Measurements from ENCODE around the gene ILF2. TPM values are rescaled to one million over a fixed set of nuclear protein-coding genes. Genes with fewer than 3 reads are reported as not detected.
A peak's percentile ranks its signal among the peaks of the same experiment; 100 is the strongest.

The ILF2 gene
- total and polyA plus RNA-seq, 5 donors from 2014 or later = 127 to 162 (median 145) TPM

GRCh38 chr1:153698020-153698922 lies 27.5 kb upstream of the ILF2 start:
- no peaks in the 10 kb centered on the region for H3K4me1 ChIP-seq (ENCODE audit: control insufficient read depth, insufficient read depth, low read length, poor library complexity, severe bottlenecking)
- Mint-ChIP-seq H3K9me3 (peaks cover 0 to 1% (median 0%) of the 10 kb centered on the region in 7 donors), H3K27me3 (peaks cover 7% of the 10 kb centered on the region), H3K4me3 (no peak overlapping the region), H3K4me1 (peaks cover 0 to 3% (median 0%) of the 10 kb centered on the region in 4 donors), H3K27ac (no peak overlapping the region), H3K36me3 (no peaks in the 10 kb centered on the region)
- H3K27ac ChIP-seq (ENCODE audit: insufficient read depth, low read length, poor library complexity, severe bottlenecking) = no peak overlapping the region
- no peaks in the 10 kb centered on the region for H3K27me3 ChIP-seq (ENCODE audit: control insufficient read depth, insufficient read depth, low read length)
- no peak for DNase-seq
- ATAC-seq (ENCODE audit: low read depth in 2 of 2) = no peak
- no peaks in the 10 kb centered on the region for H3K9me3 ChIP-seq (ENCODE audit: control insufficient read depth in 2 of 2, low read length in 2 of 2)
- H3K4me3 ChIP-seq (ENCODE audit: low read depth, low read length) = no peak overlapping the region
- H3K36me3 ChIP-seq (ENCODE audit: control insufficient read depth, insufficient read depth, low read length) = no peaks in the 10 kb centered on the region

- H3K27me3 ChIP-seq (ENCODE audit: control insufficient read depth, insufficient read depth, low read length) = no peaks in the 10 kb centered on the region
- peaks cover 0 to 3% (median 0%) of the 10 kb centered on the region in 4 donors for H3K4me1 Mint-ChIP-seq
- H3K9me3 ChIP-seq (ENCODE audit: control insufficient read depth in 2 of 2, low read length in 2 of 2) = no peaks in the 10 kb centered on the region
- no peaks in the 10 kb centered on the region for H3K36me3 ChIP-seq (ENCODE audit: control insufficient read depth, insufficient read depth, low read length)
- H3K4me3 ChIP-seq (ENCODE audit: low read depth, low read length) = no peak overlapping the region
- H3K27ac Mint-ChIP-seq = no peak overlapping the region
- H3K4me3 Mint-ChIP-seq = no peak overlapping the region
- no peaks in the 10 kb centered on the region for H3K36me3 Mint-ChIP-seq
- DNase-seq (no peak), ATAC-seq (ENCODE audit: low read depth in 2 of 2) (no peak)
- H3K9me3 Mint-ChIP-seq = peaks cover 0 to 1% (median 0%) of the 10 kb centered on the region in 7 donors
- no peak overlapping the region for H3K27ac ChIP-seq (ENCODE audit: insufficient read depth, low read length, poor library complexity, severe bottlenecking)
- peaks cover 12% of the 10 kb centered on the region for H3K27me3 Mint-ChIP-seq
- H3K4me1 ChIP-seq (ENCODE audit: control insufficient read depth, insufficient read depth, low read length, poor library complexity, severe bottlenecking) = no peaks in the 10 kb centered on the region
These were observed 26.6 kb upstream of the ILF2 start for GRCh38 chr1:153697191-153698019.

- no peaks in the 10 kb centered on the region for H3K36me3 Mint-ChIP-seq
- no peak overlapping the region for H3K27ac Mint-ChIP-seq
- H3K27me3 Mint-ChIP-seq = peaks cover 13% of the 10 kb centered on the region
- no peaks in the 10 kb centered on the region for H3K4me1 ChIP-seq (ENCODE audit: control insufficient read depth, insufficient read depth, low read length, poor library complexity, severe bottlenecking)
- H3K36me3 ChIP-seq (ENCODE audit: control insufficient read depth, insufficient read depth, low read length) = no peaks in the 10 kb centered on the region
- H3K27me3 ChIP-seq (ENCODE audit: control insufficient read depth, insufficient read depth, low read length) = no peaks in the 10 kb centered on the region
- DNase-seq = no peak
- no peak overlapping the region for H3K4me3 Mint-ChIP-seq
- no peak for ATAC-seq (ENCODE audit: low read depth in 2 of 2)
- no peak overlapping the region for H3K4me3 ChIP-seq (ENCODE audit: low read depth, low read length)
- no peak overlapping the region for H3K27ac ChIP-seq (ENCODE audit: insufficient read depth, low read length, poor library complexity, severe bottlenecking)
- H3K9me3 ChIP-seq (ENCODE audit: control insufficient read depth in 2 of 2, low read length in 2 of 2) = no peaks in the 10 kb centered on the region
- H3K9me3 Mint-ChIP-seq = peaks cover 0 to 1% (median 0%) of the 10 kb centered on the region in 7 donors
- H3K4me1 Mint-ChIP-seq = peaks cover 0 to 3% (median 0%) of the 10 kb centered on the region in 4 donors
These were observed 25.9 kb upstream of the ILF2 start for GRCh38 chr1:153696741-153697140.

DNA sequence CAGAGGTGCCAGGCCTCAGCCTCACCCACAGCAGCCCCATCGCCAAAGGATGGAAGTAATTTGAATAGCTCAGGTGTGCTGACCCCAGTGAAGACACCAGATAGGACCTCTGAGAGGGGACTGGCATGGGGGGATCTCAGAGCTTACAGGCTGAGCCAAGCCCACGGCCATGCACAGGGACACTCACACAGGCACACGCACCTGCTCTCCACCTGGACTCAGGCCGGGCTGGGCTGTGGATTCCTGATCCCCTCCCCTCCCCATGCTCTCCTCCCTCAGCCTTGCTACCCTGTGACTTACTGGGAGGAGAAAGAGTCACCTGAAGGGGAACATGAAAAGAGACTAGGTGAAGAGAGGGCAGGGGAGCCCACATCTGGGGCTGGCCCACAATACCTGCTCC lies 22.7 kb upstream of the ILF2 start:
- DNase-seq (no peak), ATAC-seq (ENCODE audit: low read depth in 2 of 2) (no peak)
- Mint-ChIP-seq H3K27me3 (peaks cover 13% of the 10 kb centered on the region), H3K4me3 (no peak overlapping the region), H3K27ac (no peak overlapping the region), H3K9me3 (peaks cover 0 to 1% (median 0%) of the 10 kb centered on the region in 7 donors), H3K36me3 (no peaks in the 10 kb centered on the region), H3K4me1 (peaks cover 0 to 7% (median 2%) of the 10 kb centered on the region in 4 donors)
- Histone ChIP-seq H3K27me3 (ENCODE audit: control insufficient read depth, insufficient read depth, low read length) (no peaks in the 10 kb centered on the region), H3K9me3 (ENCODE audit: control insufficient read depth in 2 of 2, low read length in 2 of 2) (no peaks in the 10 kb centered on the region), H3K4me3 (ENCODE audit: low read depth, low read length) (no peak overlapping the region), H3K27ac (ENCODE audit: insufficient read depth, low read length, poor library complexity, severe bottlenecking) (no peak overlapping the region), H3K36me3 (ENCODE audit: control insufficient read depth, insufficient read depth, low read length) (no peaks in the 10 kb centered on the region), H3K4me1 (ENCODE audit: control insufficient read depth, insufficient read depth, low read length, poor library complexity, severe bottlenecking) (peaks cover 6% of the 10 kb centered on the region)

GRCh38 chr1:153688736-153689328 lies 18.0 kb upstream of the ILF2 start:
- H3K4me1 Mint-ChIP-seq = peaks cover 0 to 7% (median 0%) of the 10 kb centered on the region in 4 donors

GRCh38 chr1:153688276-153688675 lies 17.5 kb upstream of the ILF2 start:
- Histone ChIP-seq H3K9me3 (ENCODE audit: control insufficient read depth in 2 of 2, low read length in 2 of 2) (no peaks in the 10 kb centered on the region), H3K36me3 (ENCODE audit: control insufficient read depth, insufficient read depth, low read length) (no peaks in the 10 kb centered on the region), H3K27ac (ENCODE audit: insufficient read depth, low read length, poor library complexity, severe bottlenecking) (no peak overlapping the region), H3K4me3 (ENCODE audit: low read depth, low read length) (no peak overlapping the region), H3K4me1 (ENCODE audit: control insufficient read depth, insufficient read depth, low read length, poor library complexity, severe bottlenecking) (peaks cover 6% of the 10 kb centered on the region), H3K27me3 (ENCODE audit: control insufficient read depth, insufficient read depth, low read length) (peaks cover 4% of the 10 kb centered on the region)
- DNase-seq (no peak), ATAC-seq (ENCODE audit: low read depth in 2 of 2) (no peak)
- peaks cover 0 to 7% (median 0%) of the 10 kb centered on the region in 4 donors for H3K4me1 Mint-ChIP-seq
- no peak overlapping the region for H3K4me3 Mint-ChIP-seq
- no peaks in the 10 kb centered on the region for H3K36me3 Mint-ChIP-seq
- H3K9me3 Mint-ChIP-seq = peaks cover 0 to 1% (median 0%) of the 10 kb centered on the region in 7 donors
- peaks cover 26% of the 10 kb centered on the region for H3K27me3 Mint-ChIP-seq
- H3K27ac Mint-ChIP-seq = peak overlapping the region in 1 of 3 donors; percentile 28

More at GRCh38 chr1:153688736-153689328, 18.0 kb upstream of the ILF2 start:
- Histone ChIP-seq H3K9me3 (ENCODE audit: control insufficient read depth in 2 of 2, low read length in 2 of 2) (no peaks in the 10 kb centered on the region), H3K27me3 (ENCODE audit: control insufficient read depth, insufficient read depth, low read length) (peaks cover 3% of the 10 kb centered on the region), H3K27ac (ENCODE audit: insufficient read depth, low read length, poor library complexity, severe bottlenecking) (no peak overlapping the region), H3K4me3 (ENCODE audit: low read depth, low read length) (no peak overlapping the region), H3K36me3 (ENCODE audit: control insufficient read depth, insufficient read depth, low read length) (no peaks in the 10 kb centered on the region), H3K4me1 (ENCODE audit: control insufficient read depth, insufficient read depth, low read length, poor library complexity, severe bottlenecking) (peaks cover 6% of the 10 kb centered on the region)
- no peak for DNase-seq
- H3K27ac Mint-ChIP-seq = peak overlapping the region in 1 of 3 donors; percentile 28
- H3K4me3 Mint-ChIP-seq = no peak overlapping the region
- no peak for ATAC-seq (ENCODE audit: low read depth in 2 of 2)
- H3K27me3 Mint-ChIP-seq = peaks cover 28% of the 10 kb centered on the region
- no peaks in the 10 kb centered on the region for H3K36me3 Mint-ChIP-seq
- H3K9me3 Mint-ChIP-seq = no peaks in the 10 kb centered on the region

DNA sequence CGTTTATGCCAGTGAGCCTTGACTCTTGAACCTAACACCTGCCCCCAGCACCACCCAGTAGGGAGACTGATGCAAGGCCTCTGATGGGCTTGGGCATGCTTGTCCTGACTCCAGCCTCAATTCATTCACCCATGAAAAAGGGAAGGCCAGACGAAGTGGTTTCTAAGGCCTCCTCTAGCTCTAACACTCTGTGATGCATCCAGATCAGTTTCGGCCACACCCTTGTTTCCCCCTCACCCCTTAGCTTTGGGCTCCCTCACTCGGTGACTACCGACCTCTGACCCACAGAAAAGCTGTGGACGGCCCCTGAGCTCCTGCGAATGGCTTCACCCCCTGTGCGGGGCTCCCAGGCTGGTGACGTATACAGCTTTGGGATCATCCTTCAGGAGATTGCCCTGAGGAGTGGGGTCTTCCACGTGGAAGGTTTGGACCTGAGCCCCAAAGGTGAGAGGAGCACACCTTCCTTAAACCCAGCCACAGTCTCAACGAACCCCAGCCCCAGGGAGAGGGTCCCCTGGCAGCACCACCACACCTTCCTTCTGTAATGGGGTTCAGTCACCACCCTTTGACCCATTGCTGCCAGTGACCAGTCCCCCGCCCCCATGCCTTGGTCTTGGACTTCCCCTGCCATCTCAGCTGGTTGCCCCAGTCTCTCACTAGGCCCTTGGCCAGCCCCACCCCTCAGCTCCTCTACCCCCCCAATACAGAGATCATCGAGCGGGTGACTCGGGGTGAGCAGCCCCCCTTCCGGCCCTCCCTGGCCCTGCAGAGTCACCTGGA lies 16.7 kb upstream of the ILF2 start:
- ATAC-seq (ENCODE audit: low read depth in 2 of 2) (no peak), DNase-seq (no peak)
- H3K36me3 ChIP-seq (ENCODE audit: control insufficient read depth, insufficient read depth, low read length) = no peaks in the 10 kb centered on the region
- peaks cover 0 to 7% (median 0%) of the 10 kb centered on the region in 4 donors for H3K4me1 Mint-ChIP-seq
- no peak overlapping the region for H3K4me3 Mint-ChIP-seq
- peaks cover 25% of the 10 kb centered on the region for H3K27me3 Mint-ChIP-seq
- no peaks in the 10 kb centered on the region for H3K9me3 ChIP-seq (ENCODE audit: control insufficient read depth in 2 of 2, low read length in 2 of 2)
- H3K27ac Mint-ChIP-seq = no peak overlapping the region
- peaks cover 0 to 1% (median 0%) of the 10 kb centered on the region in 7 donors for H3K9me3 Mint-ChIP-seq
- H3K36me3 Mint-ChIP-seq = no peaks in the 10 kb centered on the region
- H3K4me1 ChIP-seq (ENCODE audit: control insufficient read depth, insufficient read depth, low read length, poor library complexity, severe bottlenecking) = peaks cover 6% of the 10 kb centered on the region
- H3K27ac ChIP-seq (ENCODE audit: insufficient read depth, low read length, poor library complexity, severe bottlenecking) = no peak overlapping the region
- H3K4me3 ChIP-seq (ENCODE audit: low read depth, low read length) = no peak overlapping the region
- peaks cover 4% of the 10 kb centered on the region for H3K27me3 ChIP-seq (ENCODE audit: control insufficient read depth, insufficient read depth, low read length)

All from CD4-positive, CD25-positive, alpha-beta regulatory T cell (primary cell).